ENCODE measurements around the gene ISM1. TPM values are rescaled to one million over a fixed set of nuclear protein-coding genes. Genes with fewer than 3 reads are reported as not detected.

The ISM1 gene
- total and polyA plus RNA-seq, 2 donors (not counting 3 experiments of a cell fraction or from before 2014, with no cell fraction given): not detected

DNA sequence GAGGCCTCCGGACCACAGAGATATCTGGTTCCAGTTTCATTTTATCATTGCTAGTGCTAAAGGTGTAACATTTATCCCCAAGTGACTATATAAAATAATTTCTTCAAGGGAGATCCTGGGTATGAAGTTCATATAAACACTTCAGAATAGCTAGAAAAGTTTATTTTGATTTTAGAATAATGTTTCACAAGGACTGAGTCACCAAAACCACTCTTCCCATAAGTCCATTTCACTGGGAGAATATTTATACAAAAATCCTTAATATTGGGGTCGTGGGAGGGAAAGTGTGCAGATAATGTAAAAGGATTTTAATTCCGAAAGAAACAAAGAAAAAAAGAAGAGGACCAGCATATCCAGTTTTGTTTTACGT lies 128.1 kb downstream of the ISM1 start:
- BruUV-seq (replicated peaks): no TSS peak
- H3K27ac ChIP-seq (ENCODE audit: insufficient read depth, low read depth, low read length): no peak overlapping the region
- H3K9me3 ChIP-seq (replicated peaks; ENCODE audit: control insufficient read depth, insufficient read depth, low read length): no peaks in the 10 kb centered on the region
- ChIA-PET CTCF (no interaction called here), POLR2A (no interaction called here)
- no peaks in the 10 kb centered on the region for H4K20me1 ChIP-seq (replicated peaks; ENCODE audit: control insufficient read depth, extremely low read depth, insufficient read depth, low read length)
- no peak overlapping the region for H3K9ac ChIP-seq (replicated peaks; ENCODE audit: extremely low read depth, insufficient read depth, low read length)
- no peaks in the 10 kb centered on the region for H3K36me3 ChIP-seq (ENCODE audit: control insufficient read depth in 2 of 2, extremely low read depth in 1 of 2, insufficient read depth in 2 of 2, low read length in 2 of 2)
- H3K79me2 ChIP-seq (ENCODE audit: control insufficient read depth, insufficient read depth, low read length): no peaks in the 10 kb centered on the region
- DNase-seq (ENCODE audit: low read depth, low spot score) (no peak), FAIRE-seq (no peak)
- H3K9me1 ChIP-seq (replicated peaks; ENCODE audit: control insufficient read depth, extremely low read depth, insufficient read depth, low read length): no peaks in the 10 kb centered on the region
- dilution Hi-C loops (cut with MboI; ENCODE audit: extremely low pct_ligation_motif_present, low sequenced_read_pairs): no loop called here
- no peak overlapping the region for H2AFZ ChIP-seq (ENCODE audit: low read depth, low read length)
- intact Hi-C loops (cut with micrococcal nuclease): no loop called here
- H3K4me1 ChIP-seq (ENCODE audit: control insufficient read depth, extremely low read depth, insufficient read depth, low read length): no peaks in the 10 kb centered on the region
- no peak overlapping the region for H3K4me3 ChIP-seq (replicated peaks in 1 of 3; ENCODE audit: insufficient read depth in 1 of 3, low read depth in 1 of 3, low read length in 3 of 3)
- TF ChIP-seq MAX (IDR thresholded peaks at IDR 0.05; ENCODE audit: insufficient read depth, insufficient read length) (no peak), CTCF (IDR thresholded peaks at IDR 0.05; ENCODE audit: extremely low read depth in 1 of 2, insufficient read depth in 1 of 2, low read depth in 1 of 2, low read length in 2 of 2) (no peak), FOS (IDR thresholded peaks at IDR 0.05; ENCODE audit: borderline replicate concordance, insufficient read depth, low read length) (no peak), POLR2AphosphoS5 (IDR thresholded peaks at IDR 0.05; ENCODE audit: insufficient read depth, low read depth, low read length) (no peak), MYC (IDR thresholded peaks at IDR 0.05; ENCODE audit: low read depth, low read length) (no peak)
- H3K27me3 ChIP-seq (ENCODE audit: control insufficient read depth in 2 of 2, insufficient read depth in 2 of 2, low read length in 2 of 2): peaks cover 0 to 2% of the 10 kb centered on the region in 2 experiments
- no peak overlapping the region for H3K4me2 ChIP-seq (ENCODE audit: insufficient read depth, low read length)

Other genes with a start within 250 kb of the ISM1 start
- 0.23 and 0.29 TPM in 2 replicates for gene SPTLC3, start 212.3 kb upstream of the ISM1 start, total RNA-seq
- 0.05 and 0.35 TPM in 2 replicates for gene SPTLC3, start 212.3 kb upstream of the ISM1 start, polyA plus RNA-seq

Data from endothelial cell of umbilical vein (primary cell).